ENCODE data around the gene STAB2.

The STAB2 gene

DNA sequence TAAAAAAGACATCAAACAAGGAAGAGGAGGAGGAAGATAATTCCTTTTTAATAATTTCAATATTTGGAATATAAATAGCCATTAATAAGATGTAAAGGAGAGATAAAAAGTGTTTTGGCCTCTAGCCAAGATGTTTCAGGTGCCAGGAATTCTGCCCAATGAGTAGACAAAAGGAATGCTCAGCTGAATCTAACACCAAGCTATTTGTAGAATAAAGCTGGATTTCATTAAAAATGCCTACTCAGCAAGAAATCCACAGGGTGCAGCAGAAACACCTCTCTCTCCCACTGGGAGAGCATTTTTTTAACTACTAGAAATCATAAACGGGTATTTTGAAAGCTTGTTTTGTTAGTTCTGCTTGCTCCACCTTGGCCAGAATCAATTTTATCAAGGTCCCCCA lies 4.1 kb upstream of the STAB2 start:
- no peak for TF ChIP-seq ZFX (IDR thresholded peaks at IDR 0.05; ENCODE audit: borderline replicate concordance)
- no peak for TF ChIP-seq CTCF (IDR thresholded peaks at IDR 0.05)
- H3K27ac ChIP-seq: no peak overlapping the region

DNA sequence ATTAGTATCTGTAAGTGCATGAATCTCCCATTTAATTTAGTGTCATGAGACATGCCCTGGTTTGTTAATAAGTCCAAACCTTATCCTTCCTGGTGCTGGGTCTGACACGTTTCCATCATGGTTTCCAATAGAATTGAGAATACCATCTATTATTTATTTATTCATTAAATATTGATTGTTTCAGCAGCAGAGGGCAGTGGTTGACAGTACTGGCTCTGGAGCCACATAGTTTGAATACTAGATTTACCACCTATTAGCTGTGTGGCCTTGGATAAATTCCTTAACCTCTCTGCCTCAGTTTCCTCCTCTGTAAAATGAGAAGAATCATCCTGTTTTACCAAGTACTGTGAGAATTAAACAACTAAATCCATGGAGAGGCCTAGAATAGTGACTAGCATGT lies 941 bp upstream of the STAB2 start:
- TF ChIP-seq ZFX (IDR thresholded peaks at IDR 0.05; ENCODE audit: borderline replicate concordance) (no peak), CTCF (IDR thresholded peaks at IDR 0.05) (peak; percentile 50)
- no peak overlapping the region for H3K27ac ChIP-seq

DNA sequence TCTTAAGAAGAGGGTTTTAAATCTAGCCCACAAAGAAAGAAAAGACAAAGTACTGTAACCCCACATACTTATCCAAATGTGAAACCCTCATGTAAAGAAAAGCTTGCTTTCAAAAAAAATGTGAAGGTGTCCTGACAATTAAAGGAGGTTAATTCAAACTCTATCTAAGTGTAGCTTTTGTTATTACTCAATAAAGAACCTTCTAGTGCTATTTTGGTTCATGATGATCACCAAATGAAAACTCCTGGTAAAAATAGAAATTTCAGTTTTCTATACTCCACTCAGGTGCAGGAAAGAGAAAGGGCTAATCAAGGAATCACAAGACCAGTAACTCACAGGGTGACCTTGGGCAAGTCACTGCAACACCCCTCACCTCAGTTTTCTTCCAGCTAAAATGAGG lies 1.6 kb downstream of the STAB2 start:
- H3K27ac ChIP-seq: no peak overlapping the region
- TF ChIP-seq ZFX (IDR thresholded peaks at IDR 0.05; ENCODE audit: borderline replicate concordance) (no peak), CTCF (IDR thresholded peaks at IDR 0.05) (no peak)

GRCh38 chr12:103589517-103589916 lies 2.4 kb downstream of the STAB2 start:
- no peak for TF ChIP-seq CTCF (IDR thresholded peaks at IDR 0.05)
- H3K27ac ChIP-seq: no peak overlapping the region

- H3K27ac ChIP-seq: no peak overlapping the region
- TF ChIP-seq ZFX (IDR thresholded peaks at IDR 0.05; ENCODE audit: borderline replicate concordance): no peak
- no peak for TF ChIP-seq CTCF (IDR thresholded peaks at IDR 0.05)
Measured at GRCh38 chr12:103590271-103590670, 3.2 kb downstream of the STAB2 start.

DNA sequence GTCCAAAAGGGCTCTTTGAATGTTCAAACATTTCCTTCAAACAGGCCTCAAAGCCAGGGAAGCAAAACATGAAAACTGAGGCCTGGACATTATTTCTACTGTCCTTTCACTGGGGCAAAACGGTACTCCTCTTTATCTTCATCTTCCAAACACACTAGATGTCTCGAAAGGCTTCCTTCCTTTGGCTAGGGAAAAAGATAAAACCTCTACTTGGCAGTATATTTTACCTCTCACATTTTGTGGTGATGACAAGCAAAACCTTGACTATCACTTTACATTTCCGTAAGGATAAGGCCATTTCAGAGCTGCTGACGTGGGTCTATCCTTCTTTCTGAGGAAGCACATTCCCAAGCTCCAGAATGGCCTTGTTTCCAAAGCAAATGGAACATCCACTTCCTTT lies 9.9 kb downstream of the STAB2 start:
- TF ChIP-seq ZFX (IDR thresholded peaks at IDR 0.05; ENCODE audit: borderline replicate concordance): no peak
- TF ChIP-seq CTCF (IDR thresholded peaks at IDR 0.05): no peak
- no peak overlapping the region for H3K27ac ChIP-seq

DNA sequence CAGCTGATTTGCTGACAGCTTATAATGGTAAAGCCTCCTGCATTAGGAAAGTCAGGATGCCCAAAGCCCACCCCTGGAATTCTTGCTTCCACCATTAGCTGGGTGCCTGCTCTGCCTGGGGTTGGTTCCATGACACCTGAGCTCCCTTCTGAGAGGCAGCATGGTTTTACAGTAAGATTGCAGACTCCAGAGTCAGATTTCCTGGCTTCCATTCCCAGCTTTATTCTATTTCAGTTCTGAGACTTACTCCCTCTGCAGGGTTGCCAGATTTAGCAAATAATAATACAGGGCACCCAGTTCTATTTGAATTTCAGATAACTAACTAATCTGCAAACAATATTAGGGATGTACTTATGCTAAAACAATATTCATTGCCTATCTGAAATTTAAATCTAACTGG lies 12.2 kb downstream of the STAB2 start:
- no peak for TF ChIP-seq ZFX (IDR thresholded peaks at IDR 0.05; ENCODE audit: borderline replicate concordance)
- no peak for TF ChIP-seq CTCF (IDR thresholded peaks at IDR 0.05)
- H3K27ac ChIP-seq: no peak overlapping the region
